Measurements from ENCODE around the gene SLC29A3.

Gene SLC29A3

GRCh38 chr10:71325267-71325666 lies 6.2 kb downstream of the SLC29A3 start:
- DNase-seq: no peak

- peak; percentile 79 for DNase-seq
Measured at GRCh38 chr10:71326464-71326881, 7.4 kb downstream of the SLC29A3 start.

- DNase-seq: no peak
Measured at GRCh38 chr10:71330789-71331404, 11.8 kb downstream of the SLC29A3 start.

- no peak for DNase-seq
Measured at GRCh38 chr10:71331736-71332135, 12.7 kb downstream of the SLC29A3 start.

GRCh38 chr10:71332466-71332865 lies 13.4 kb downstream of the SLC29A3 start:
- no peak for DNase-seq

- DNase-seq: no peak
Measured at GRCh38 chr10:71333129-71333887, 14.2 kb downstream of the SLC29A3 start.

GRCh38 chr10:71334221-71334791 lies 15.2 kb downstream of the SLC29A3 start:
- DNase-seq: peak; percentile 80

GRCh38 chr10:71335173-71335708 lies 16.2 kb downstream of the SLC29A3 start:
- DNase-seq: no peak

- no peak for DNase-seq
Measured at GRCh38 chr10:71336632-71337031, 17.6 kb downstream of the SLC29A3 start.

GRCh38 chr10:71337219-71337701 lies 18.2 kb downstream of the SLC29A3 start:
- DNase-seq: no peak

- DNase-seq: no peak
Measured at GRCh38 chr10:71338728-71339495, 19.9 kb downstream of the SLC29A3 start.

GRCh38 chr10:71339796-71340589 lies 20.9 kb downstream of the SLC29A3 start:
- peak; percentile 76 for DNase-seq

- no peak for DNase-seq
Measured at GRCh38 chr10:71342573-71343391, 23.7 kb downstream of the SLC29A3 start.

- DNase-seq: no peak
Measured at GRCh38 chr10:71343392-71343773, 24.3 kb downstream of the SLC29A3 start.

GRCh38 chr10:71344154-71344925 lies 25.3 kb downstream of the SLC29A3 start:
- no peak for DNase-seq

GRCh38 chr10:71344993-71345480 lies 26.0 kb downstream of the SLC29A3 start:
- no peak for DNase-seq

- no peak for DNase-seq
Measured at GRCh38 chr10:71345694-71346093, 26.6 kb downstream of the SLC29A3 start.

- DNase-seq: no peak
Measured at GRCh38 chr10:71346731-71347130, 27.7 kb downstream of the SLC29A3 start.

GRCh38 chr10:71347587-71348395 lies 28.7 kb downstream of the SLC29A3 start:
- peak; percentile 77 for DNase-seq
